ENCODE results near the gene RNF121.
"Not testable (repeated sequence)": the region's sequence is repeated elsewhere in the genome, so short reads cannot be mapped to it uniquely, and the experiment has no call there.

- TF ChIP-seq CTCF, EP300, POLR2A (IDR thresholded peaks at IDR 0.05): not testable (repeated sequence)
These were observed 18.1 kb upstream of the RNF121 start for GRCh38 chr11:71910775-71911174.

Data from ovary (tissue), 3 donors.